Right renal pelvis (tissue), 4 donors: Measurements from ENCODE around the gene SLC10A4. TPM values are rescaled to one million over a fixed set of nuclear protein-coding genes. Genes with fewer than 3 reads are reported as not detected.

Experiments used
- DNase-seq, 4 donors: peaks; one replicate each; pipeline ENCODE4 v3.0.0-alpha.2; 2013; ENCODE audit warnings: low read depth in 4 of 4, low spot score in 3 of 4, missing footprints in 1 of 4
- polyA plus RNA-seq, 4 donors: library from polyadenylated mRNA; unstranded; fragments of 120-200 nt; gene quantifications; one replicate each; pipeline ENCODE4 v1.2.1, GENCODE V29; 2013; ENCODE audit not compliant: insufficient read length in 4 of 4

Gene SLC10A4
- polyA plus RNA-seq, 4 donors: 0.13 to 0.40 (median 0.36) TPM

DNA sequence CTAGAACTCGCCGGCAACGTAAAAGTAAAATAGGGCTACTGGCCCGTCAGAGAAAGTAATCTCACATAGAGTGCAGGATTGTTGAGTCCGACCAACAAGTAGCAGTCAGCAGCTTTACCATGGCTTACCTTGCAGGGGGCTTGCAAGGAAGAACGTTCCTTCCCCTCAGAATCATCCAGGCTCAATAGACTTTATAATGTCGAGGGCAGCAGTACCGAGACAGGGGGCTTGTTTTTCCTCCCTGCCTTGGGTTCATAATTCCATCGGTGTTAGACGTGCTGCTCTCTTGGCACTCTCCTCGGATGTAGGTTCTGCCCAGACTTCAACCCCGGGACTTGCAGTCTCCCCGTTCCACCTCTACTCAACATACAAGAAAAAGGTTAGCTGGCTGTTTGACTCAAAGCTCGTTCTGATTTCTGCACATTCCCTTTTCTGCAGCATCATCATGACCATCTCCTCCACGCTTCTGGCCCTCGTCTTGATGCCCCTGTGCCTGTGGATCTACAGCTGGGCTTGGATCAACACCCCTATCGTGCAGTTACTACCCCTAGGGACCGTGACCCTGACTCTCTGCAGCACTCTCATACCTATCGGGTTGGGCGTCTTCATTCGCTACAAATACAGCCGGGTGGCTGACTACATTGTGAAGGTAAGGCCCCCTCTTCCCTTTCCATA, 1.5 kb downstream of the SLC10A4 start:
- DNase-seq: no peak

DNA sequence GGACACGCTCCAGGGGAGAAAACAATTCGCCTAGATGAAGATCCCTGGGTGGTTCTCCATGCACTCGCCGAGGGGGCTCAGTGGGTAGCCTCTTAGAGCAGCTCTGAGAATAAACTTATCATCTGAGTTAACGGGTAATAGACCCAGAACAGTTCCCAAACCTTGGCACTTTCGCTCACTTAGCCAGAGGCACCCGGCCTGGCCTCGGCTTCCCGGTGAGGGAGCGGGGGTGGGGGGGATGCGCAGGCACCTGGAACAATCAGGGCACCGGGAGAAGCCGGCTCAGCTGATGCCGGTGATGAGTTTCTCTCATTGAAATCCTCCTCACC, 6.5 kb downstream of the SLC10A4 start:
- no peak for DNase-seq

DNA sequence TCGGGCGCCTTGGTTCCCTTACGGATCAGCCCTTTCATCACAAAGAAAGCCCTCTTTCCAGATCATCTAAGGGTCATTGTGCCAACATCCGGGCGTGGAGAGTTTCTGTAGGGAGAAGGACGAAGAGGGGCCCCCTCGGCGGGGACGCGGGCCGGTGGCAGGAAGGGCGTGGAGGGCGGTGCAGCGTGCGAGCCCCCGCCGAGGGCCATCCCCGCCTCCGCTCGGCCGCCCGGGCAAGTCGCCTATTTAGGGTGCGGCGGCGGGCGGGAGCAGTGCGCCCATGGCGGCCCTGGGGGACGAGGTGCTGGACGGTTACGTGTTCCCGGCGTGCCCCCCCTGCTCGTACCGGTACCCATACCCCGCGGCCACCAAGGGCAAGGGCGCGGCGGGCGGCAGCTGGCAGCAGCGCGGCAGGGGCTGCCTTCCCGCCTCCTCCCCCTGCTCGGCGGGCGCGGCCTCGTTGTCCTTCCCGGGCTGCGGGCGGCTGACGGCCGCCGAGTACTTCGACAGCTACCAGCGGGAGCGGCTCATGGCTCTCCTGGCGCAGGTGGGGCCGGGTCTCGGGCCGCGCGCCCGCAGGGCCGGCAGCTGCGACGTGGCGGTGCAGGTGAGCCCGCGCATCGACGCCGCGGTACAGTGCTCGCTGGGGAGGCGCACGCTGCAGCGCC, 7.0 kb downstream of the SLC10A4 start, which contains the start of gene ZAR1:
ZAR1 (plus strand) TSS at position 241 of the 668 bp plus-strand sequence; CDS start at position 281, 40 bp downstream.
- DNase-seq: no peak

DNA sequence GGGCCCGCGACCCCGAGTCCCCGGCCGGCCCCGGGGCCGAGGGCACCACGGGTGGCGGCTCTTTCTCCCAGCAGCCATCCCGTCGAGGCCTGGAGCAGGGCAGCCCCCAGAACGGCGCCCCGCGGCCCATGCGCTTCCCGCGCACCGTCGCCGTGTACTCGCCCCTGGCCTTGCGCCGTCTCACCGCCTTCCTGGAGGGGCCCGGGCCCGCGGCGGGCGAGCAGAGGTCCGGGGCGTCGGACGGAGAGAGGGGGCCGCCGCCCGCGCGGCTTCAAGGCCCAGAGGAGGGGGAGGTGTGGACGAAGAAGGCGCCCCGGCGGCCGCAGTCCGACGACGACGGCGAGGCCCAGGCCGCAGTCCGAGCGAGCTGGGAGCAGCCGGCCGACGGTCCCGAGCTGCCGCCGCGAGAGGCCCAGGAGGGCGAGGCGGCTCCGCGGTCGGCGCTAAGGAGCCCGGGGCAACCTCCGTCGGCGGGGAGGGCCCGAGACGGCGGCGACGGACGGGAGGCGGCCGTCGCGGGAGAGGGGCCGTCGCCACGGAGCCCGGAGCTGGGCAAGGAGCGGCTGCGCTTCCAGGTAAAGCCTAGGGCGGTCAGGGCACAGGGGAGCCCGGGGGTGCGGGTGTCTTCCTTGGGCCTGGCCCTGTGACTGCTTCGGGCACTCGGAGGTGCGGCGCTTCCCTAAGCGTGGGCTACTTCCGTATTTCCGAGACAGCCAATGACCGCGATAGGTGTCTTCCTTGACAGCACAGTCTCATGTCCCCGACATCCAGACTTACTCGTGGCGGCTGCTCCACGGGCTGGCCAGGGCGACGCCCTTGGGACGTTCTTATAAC, 7.8 kb downstream of the SLC10A4 start:
- DNase-seq: no peak

DNA sequence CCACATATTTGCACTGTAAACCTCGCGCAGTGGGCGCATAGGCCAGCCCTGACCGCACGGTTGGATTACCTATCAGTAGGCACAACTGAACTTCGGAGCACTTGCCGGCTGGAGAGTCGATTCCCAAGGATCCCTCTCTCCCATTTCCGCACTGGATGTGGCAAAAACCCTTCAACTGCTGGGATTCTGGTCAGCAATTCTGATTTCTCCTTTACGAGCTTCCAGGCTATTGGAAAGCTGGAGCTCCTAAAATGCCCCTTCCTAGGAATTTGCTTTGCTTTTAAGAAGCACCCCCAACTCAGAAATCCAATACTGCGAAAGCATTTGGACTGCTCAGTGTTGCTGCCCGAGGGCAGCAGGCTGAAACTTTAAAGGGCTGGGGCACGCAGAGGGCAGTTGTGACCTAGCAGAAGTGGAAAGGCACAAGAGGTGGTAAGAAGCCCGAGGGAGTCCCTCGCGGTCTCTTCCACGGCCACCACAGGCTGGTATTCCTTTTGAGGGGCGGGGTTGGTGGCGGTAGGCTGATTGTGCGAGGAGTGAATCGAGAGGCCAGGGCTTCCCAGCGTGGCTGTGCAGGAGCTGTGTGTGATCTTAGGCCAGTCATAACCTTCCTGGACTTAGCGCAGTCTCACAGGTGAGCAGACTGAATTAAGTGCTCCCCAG, 8.5 kb downstream of the SLC10A4 start:
- DNase-seq: no peak

DNA sequence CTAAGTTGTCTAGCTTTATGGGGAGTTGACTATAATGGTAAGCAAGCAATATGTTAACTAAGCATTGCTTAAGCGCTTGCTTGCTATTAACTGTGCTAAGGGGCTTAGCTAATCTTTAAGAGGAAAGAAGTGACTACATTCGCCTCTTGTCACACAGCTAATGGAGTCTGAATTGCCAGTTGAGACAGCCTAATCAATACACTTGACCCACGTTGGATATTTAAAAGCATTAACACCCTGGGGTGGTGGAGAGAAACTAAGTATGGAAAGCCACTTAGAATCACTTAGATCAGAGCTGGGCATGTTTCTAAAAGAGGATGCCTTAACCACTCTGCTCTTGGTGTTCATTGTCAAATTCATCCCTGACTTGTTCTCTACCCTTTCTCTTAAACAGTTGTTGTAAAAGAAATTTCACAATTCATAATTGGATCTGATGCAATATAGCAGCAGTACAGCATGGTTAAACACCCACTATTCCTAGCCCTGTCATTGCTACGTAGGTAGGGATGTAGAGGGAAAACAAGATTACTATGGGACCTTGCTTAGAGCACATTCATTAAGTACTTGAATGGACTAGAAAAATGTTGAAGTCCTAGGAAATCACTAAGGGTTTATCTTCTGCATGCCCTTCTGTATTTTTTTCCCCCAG, 10.4 kb downstream of the SLC10A4 start:
- no peak for DNase-seq

DNA sequence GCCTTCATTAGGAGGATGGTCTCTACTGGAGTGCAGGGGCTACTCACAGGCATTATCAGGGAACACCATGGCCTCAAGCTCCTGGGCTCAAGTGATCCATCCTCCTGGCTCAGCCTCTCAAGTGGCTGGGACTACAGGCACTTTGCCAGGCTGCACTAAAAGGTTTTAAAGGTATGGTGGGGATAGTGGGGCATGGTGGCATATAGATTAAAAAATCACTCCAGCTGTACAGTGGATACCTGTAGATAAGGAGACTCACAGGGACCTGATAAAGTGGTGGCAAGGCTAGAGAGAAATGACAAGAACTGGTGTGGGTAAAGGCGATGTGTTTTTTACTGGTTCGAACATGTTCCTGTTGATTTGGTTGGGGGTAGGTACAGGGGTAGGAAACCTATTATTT, 12.8 kb downstream of the SLC10A4 start:
- no peak for DNase-seq

DNA sequence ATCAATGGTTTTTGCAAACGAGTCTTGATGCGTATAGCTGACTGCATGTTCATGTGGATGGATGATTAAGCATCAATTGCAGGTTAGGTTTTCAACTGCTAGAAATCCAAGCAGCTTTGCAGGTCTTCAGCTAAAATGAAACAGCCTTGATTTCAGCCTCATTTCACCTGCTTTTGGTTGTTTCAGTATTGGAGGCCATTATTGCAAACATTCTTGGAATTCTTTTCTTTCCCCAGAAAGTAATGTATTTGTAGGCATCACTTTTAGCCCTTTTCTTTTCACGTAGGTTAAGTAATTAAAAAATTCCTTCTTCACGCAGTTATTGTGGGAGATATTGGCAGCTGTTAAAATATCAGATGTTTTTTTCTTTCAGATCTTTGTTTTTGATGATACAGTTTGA, 15.8 kb downstream of the SLC10A4 start:
- no peak for DNase-seq

DNA sequence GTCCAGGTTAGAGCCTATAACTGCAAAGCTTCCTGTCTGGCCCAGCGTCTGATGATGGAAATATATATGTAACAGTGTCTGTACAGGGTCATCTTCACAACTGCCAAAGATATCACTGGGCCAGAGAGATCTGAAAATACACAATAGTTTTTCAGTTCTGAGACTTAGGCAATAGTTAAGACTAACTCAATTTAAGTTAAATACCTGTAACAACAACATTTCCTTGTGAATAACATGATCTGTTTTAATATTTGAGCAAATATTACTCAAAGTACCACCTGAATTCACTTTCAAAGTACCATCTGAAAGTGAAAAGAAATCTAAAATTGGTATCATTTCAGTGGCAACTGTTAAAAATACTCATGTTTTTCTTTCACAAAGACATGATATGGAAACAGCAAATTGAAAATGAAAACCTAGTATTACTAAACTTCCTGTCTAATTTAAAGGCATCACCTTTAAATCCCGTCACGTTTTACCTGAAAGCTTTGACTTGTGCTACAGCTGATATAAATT, 16.5 kb downstream of the SLC10A4 start:
- DNase-seq: no peak

DNA sequence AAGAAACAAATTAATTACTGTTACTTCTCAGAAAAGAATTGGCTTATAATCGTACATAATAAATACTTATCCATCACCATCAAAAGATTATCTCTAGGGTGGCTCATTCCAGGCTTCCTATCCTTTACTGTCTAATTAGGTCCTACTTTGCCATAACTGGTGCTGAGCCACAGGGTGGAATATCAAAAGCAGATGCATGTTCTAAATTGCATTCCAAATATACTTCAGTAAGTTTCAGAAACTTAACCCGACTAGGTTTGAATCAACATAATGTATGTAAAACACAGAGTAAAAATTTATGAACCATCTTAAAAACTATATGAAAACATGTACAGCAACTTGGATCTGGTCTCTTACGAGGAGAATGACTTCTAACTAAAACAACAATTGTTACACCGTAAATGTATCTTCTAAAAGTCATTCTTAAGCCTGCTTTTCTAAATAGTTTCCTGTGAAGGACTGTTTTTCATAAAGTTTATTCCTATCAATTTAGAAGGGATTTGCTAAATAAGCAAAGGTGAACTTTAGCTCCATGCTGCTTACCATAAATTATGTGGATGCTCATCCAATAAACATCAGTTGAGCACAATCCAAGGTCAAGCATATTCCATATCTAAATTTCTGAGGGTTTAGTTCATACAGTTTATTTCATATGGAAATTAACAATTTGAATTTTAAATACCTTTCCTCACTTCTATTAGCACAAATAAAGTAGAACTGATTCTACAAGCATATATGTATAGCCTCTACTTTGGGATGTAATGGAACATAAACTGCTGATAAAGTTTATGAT, 20.3 kb downstream of the SLC10A4 start:
- DNase-seq: no peak

DNA sequence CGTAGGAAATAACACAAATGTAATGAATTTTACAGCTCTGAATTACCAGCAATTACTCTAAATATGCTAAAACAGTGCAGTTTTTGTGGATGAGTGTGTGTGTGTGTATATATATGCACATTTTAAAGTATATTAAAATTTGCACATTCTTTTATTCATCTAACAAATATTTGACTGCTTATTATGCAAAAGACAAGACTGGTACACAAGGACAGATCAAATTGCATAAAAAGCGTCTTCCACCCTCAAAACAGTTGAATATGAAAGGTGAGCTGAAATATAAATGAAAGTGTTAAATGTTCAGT, 20.8 kb downstream of the SLC10A4 start:
- no peak for DNase-seq

DNA sequence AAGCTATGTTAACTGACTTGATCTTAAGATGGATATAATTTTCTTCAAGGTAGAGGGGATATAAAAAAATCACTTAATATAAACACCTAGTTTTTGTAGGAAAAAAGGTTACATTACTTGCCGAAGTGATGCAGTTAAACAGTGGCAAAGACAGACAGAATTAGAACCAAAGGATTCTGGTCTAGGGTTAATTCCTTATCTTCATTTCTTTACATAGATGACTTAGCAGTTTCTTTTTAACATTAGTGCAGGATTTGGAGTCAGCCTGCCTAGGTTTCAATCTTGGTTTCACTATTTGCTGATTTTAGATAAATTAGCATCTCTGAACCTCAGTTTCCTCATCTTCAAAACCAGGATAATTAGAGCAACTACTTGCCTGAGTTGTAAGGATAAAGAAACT, 21.2 kb downstream of the SLC10A4 start:
- no peak for DNase-seq

DNA sequence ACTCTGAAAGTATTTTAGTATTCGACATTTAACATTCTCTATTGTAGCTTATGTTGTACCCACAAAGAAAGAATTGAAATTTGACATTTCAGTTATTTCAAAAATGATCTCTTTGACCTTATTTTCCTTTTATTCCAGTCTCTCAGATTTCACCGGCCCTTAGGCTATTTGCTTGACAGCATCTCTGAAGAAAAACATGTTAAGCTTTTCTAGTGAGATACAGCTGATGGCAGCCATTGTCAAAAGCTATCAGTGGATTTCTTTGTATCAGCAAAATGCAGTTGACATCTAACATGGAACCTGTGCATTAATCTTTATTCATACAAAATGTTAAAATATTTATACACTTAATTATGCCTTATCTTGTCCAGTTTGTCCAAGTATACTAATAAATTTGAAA, 23.6 kb downstream of the SLC10A4 start:
- DNase-seq: no peak

DNA sequence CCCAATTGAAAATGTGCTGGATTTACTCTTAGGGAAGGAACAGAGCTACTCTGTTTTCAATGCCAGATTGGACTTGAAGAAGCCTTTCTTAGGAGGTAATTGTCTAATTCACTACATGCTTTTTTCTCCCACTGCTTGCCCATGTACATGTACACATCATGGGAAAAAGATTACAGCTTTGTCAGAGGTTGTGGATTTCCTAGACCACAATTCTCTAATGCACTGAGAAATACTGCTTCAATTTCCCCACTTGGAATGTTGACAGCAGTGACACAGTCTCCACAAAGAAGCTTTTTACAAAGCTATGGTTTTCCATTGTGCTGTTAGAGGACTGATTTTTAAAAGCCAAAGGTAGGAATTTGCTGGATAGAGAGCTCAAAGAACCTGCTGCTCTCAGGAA, 26.4 kb downstream of the SLC10A4 start:
- DNase-seq: no peak

DNA sequence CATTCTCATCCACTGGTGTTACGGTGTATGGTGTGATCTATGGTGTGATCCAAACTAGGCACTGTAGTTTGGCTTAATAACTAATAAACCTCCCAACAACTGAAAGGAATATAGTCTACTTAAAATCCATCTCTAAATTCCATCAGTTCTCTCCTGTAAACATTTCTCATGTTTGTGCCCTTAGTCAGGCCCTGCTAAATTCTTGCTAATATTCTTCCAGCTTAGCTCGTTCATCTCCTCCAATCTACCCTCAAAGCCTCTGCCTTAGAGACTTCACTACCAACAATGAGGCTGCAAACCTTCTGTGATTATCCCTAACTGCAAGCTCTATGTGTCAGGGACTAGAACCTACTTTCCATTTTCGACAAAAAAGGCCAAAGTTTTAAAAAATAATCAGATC, 35.0 kb downstream of the SLC10A4 start:
- no peak for DNase-seq

DNA sequence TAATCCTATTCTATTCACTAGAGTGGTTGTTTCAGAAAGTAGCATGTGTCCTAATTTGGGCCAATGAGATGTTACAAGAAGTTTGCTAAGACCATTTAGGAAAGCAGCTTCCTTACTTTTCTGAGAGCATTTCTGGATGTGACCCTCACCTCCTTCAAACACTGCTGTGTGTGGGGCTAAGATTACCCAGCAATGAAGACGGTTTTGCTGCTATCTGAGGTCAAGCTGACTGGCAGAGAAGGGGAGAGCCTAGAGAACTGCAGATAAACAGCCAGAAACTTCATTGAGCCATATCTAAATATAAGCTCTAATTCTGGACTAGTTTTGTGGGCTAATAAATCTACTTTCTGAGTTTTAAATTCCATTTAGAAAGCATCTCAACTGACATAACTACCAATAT, 43.3 kb downstream of the SLC10A4 start:
- no peak for DNase-seq

DNA sequence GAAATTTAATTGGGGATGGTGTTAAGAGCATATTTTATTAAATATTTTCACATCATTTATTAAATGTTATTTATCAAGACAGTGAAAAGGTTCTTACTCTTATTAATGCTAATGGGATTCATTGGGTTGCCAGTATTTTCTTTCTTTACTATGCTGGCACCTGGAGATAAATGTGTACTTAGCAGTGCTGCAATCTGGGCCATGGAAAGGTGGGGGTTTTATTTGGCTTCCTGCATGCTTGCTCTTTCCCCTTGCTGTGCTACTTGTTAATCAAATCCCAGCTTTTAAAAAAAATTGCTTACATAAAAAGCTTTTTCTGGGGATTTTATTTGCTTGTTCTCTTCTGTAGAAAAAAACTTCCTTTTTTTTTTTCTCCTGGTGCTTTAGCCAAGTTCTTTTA, 55.2 kb downstream of the SLC10A4 start:
- DNase-seq: no peak
